Activated T-cell treated with anti-CD3 and anti-CD28 coated beads for 4 hours (primary cell): ENCODE measurements around the gene SZT2.
"Not testable (repeated sequence)": the region's sequence is repeated elsewhere in the genome, so short reads cannot be mapped to it uniquely, and the experiment has no call there.

Source experiments
- DNase-seq: peaks from one replicate; pipeline ENCODE4 v3.0.0-alpha.2; 2020

SZT2 gene

GRCh38 chr1:43501806-43502205, 112.1 kb downstream of the SZT2 start:
- DNase-seq, result not testable (repeated sequence)

- no peak for DNase-seq
Measured at GRCh38 chr1:43503534-43503933, 113.8 kb downstream of the SZT2 start.
